Measurements from ENCODE around the gene PLCG1.

DNA sequence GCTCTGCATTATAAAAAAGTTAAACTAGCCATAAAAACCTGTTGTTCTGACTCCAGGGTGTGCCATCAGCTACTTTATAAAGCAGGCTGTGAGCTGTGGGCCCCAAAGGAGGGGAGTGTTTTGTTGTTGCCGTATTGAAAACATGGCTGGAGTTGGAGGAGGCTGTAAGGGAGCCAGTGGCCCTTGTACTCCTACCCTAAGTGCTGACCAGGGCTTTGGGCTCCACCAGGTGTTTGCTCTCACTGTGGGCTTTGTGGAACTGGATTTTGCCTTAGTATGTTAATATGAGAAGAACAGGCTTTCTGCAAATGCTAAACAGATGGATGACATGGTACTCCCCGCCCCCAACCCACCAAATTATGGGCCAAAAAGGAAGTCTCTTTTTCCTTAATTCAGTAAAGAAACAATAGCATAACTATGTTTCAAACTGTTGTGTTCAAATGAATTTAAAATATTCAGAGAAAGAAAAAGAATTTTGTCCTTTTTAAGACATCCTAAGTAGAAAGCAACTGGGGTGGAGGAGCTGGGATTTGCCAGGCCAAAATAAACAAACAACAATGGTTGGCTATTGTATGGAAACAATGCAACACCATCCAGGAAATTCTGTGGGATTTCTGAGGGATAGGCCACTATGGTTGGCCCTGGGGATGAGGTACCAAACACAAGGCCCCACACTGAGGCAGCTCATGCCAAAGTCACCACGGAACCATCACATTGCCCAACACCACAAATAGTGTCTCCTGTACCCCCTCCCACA is 63.3 kb downstream of the PLCG1 start:
- no peak for TF ChIP-seq EZH2 (IDR thresholded peaks at IDR 0.05)
- TF ChIP-seq POLR2AphosphoS5 (IDR thresholded peaks at IDR 0.05; ENCODE audit: borderline replicate concordance, low read depth, low read length): no peak
- no peak for TF ChIP-seq FOXP2 (optimal IDR thresholded peaks at IDR 0.05; ENCODE audit: control extremely low read depth, extremely low read length, insufficient read depth)
